PC-3 (cell line): ENCODE results near the gene ZNF138. TPM values are rescaled to one million over a fixed set of nuclear protein-coding genes. Genes with fewer than 3 reads are reported as not detected.
A peak's percentile ranks its signal among the peaks of the same experiment; 100 is the strongest.
"Not testable (repeated sequence)": the region's sequence is repeated elsewhere in the genome, so short reads cannot be mapped to it uniquely, and the experiment has no call there.

ENCODE experiments used
- ATAC-seq: fragments of 200-7000 bp; cut with Tn5 transposase; 2 replicates; pipeline ENCODE4 v1.9.1; 2020; ENCODE audit warnings: mild to moderate bottlenecking, moderate library complexity
- BruUV-seq: library from RNA; stranded (reverse); fragments of 400-500 nt; replicated peaks from 2 replicates; lab custom pipeline; 2021; lab: Mats Ljungman, UMichigan
- CTCF ChIA-PET: fragments of 300-600 bp; sonication (Branson Sonifier 250); formaldehyde crosslinking; loops from one replicate; lab custom pipeline; 2022; ENCODE audit warnings: antibody characterized with exemption; lab: Charles Lee
- POLR2A ChIA-PET: fragments of 300-600 bp; sonication (Branson Sonifier 250); formaldehyde crosslinking; loops from one replicate; lab custom pipeline; 2022; ENCODE audit warnings: antibody characterized with exemption; ENCODE audit not compliant: unreplicated experiment; lab: Charles Lee
- DNase-seq: peaks from one replicate; pipeline ENCODE4 v3.0.0-alpha.2; 2015
- H2AFZ ChIP-seq: fragments of 300-600 bp; sonication (generic); 2 replicates; pipeline ENCODE4 v1.6.0; 2016; ENCODE audit warnings: antibody characterized with exemption, low read length
- H3F3A ChIP-seq: fragments of 300-600 bp; sonication (generic); one replicate; pipeline ENCODE4 v1.6.0; 2017; ENCODE audit warnings: antibody characterized with exemption, low read length, control low read depth, mild to moderate bottlenecking; ENCODE audit not compliant: unreplicated experiment
- H3K27ac ChIP-seq: fragments of 300-600 bp; sonication (generic); 2 replicates; pipeline ENCODE4 v1.5.1; 2016; ENCODE audit warnings: mild to moderate bottlenecking, low read length
- H3K27me3 ChIP-seq: fragments of 300-600 bp; sonication (generic); 2 replicates; pipeline ENCODE4 v1.6.1; 2016; ENCODE audit warnings: low read length, mixed read lengths
- H3K36me3 ChIP-seq: fragments of 300-600 bp; sonication (generic); 2 replicates; pipeline ENCODE4 v1.6.1; 2016; ENCODE audit warnings: low read depth, mixed run types, low read length, mixed read lengths
- H3K4me1 ChIP-seq: fragments of 300-600 bp; sonication (generic); 2 replicates; pipeline ENCODE4 v1.5.1; 2016; ENCODE audit warnings: low read length; ENCODE audit not compliant: insufficient read depth
- H3K4me2 ChIP-seq: fragments of 300-600 bp; sonication (generic); 2 replicates; pipeline ENCODE4 v1.6.0; 2016; ENCODE audit warnings: low read length
- H3K4me3 ChIP-seq: fragments of 300-600 bp; sonication (generic); 2 replicates; pipeline ENCODE4 v1.5.1; 2016; ENCODE audit warnings: mild to moderate bottlenecking, low read length, mixed read lengths
- H3K79me2 ChIP-seq: fragments of 300-600 bp; sonication (generic); 2 replicates; pipeline ENCODE4 v1.6.1; 2017; ENCODE audit warnings: low read length, mixed read lengths
- H3K9ac ChIP-seq: fragments of 300-600 bp; sonication (generic); 2 replicates; pipeline ENCODE4 v1.6.0; 2016; ENCODE audit warnings: mild to moderate bottlenecking, low read length
- H3K9me2 ChIP-seq: fragments of 300-600 bp; sonication (generic); replicated peaks from 2 replicates; pipeline ENCODE4 v1.6.1; 2016; ENCODE audit warnings: mixed run types, low read length, mixed read lengths
- H3K9me3 ChIP-seq: fragments of 300-600 bp; sonication (generic); 2 replicates; pipeline ENCODE4 v1.6.1; 2016; ENCODE audit warnings: low read length, mixed read lengths
- H4K20me1 ChIP-seq: fragments of 300-600 bp; sonication (generic); 2 replicates; pipeline ENCODE4 v1.6.1; 2016; ENCODE audit warnings: low read length, mixed read lengths
- EZH2 ChIP-seq: fragments of 300-600 bp; sonication (generic); IDR thresholded peaks from one replicate; pipeline ENCODE4 v1.6.1; 2017; ENCODE audit warnings: antibody characterized with exemption, mild to moderate bottlenecking, low read length; ENCODE audit not compliant: unreplicated experiment
- EZH2phosphoT487 ChIP-seq: fragments of 300-600 bp; sonication (generic); IDR thresholded peaks from 2 replicates; pipeline ENCODE4 v1.6.1; 2018; ENCODE audit warnings: mild to moderate bottlenecking, antibody characterized with exemption, low read length, borderline replicate concordance
- intact Hi-C: fragments of 100-400 bp; cut with micrococcal nuclease; formaldehyde crosslinking; loops from 2 replicates; pipeline ENCODE4 v1.9.0; 2023
- total RNA-seq: library from RNA; depleted of rRNA; stranded (reverse); fragments of >200 nt; gene quantifications from 2 replicates; pipeline ENCODE4 v1.2.3, GENCODE V29; 2014
- TF ChIP-seq, protein P1 (sequence below): fragments of 300-600 bp; sonication (generic); conservative IDR thresholded peaks from 2 replicates; pipeline ENCODE4 v1.5.1; 2017; ENCODE audit warnings: antibody characterized with exemption, low read depth, mild to moderate bottlenecking, low read length

The ZNF138 gene
- total RNA-seq, 1 experiment from 2014 or later = 10.9 TPM

DNA sequence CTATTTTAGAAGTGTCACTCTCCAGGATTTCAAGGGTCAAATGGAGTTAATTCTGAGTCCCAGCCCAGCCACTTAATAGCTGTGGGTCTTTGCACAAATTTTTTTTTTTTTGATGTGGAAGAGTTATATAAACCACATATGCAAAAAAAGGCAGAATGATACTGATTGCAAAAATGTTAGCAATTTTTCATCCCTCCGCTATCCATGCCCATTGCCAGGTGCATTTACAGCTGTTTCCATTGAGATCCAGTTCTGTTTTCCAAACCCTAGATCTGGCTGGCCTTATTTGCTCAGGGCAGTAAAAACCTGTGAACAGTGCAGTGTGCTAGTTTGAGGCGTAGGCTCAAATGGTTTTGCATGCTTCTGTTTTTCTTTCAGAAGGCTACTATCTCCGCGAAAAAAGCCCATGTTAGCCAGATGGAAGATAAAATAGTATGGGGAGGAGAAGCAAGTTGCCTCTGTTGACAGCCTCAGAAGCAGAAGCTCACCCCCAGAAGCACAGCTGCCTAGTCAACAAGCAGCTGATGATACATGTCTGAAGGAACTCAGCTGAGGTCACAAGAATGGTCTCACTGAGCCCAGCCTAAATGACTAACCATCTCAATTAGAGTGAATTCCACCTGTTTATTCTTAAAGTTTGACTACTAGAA lies 997 bp upstream of the ZNF138 start:
- no peaks in the 10 kb centered on the region for H3K9me3 ChIP-seq
- H3K27me3 ChIP-seq = no peaks in the 10 kb centered on the region
- DNase-seq (no peak), ATAC-seq (no peak)
- H4K20me1 ChIP-seq = no peaks in the 10 kb centered on the region
- no peak overlapping the region for H3K27ac ChIP-seq
- peaks cover 36% of the 10 kb centered on the region for H3K79me2 ChIP-seq
- POLR2A ChIA-PET = interaction anchor here (0.7 kb wide), 1 partner anchor 820 kb away, joined by 3 read pairs; no protein-coding TSS in a partner anchor
- 0 out of 2 replicates have a peak, but pooled peaks cover 5% of the 10 kb centered on the region for H3K36me3 ChIP-seq
- intact Hi-C loops = loop anchor here (10.0 kb wide), 1 partner anchor 128 kb away; the partner anchor contains the start of gene ZNF107
- H3K9me2 ChIP-seq = no peaks in the 10 kb centered on the region
- H3F3A ChIP-seq = no peaks in the 10 kb centered on the region
- 0 out of 2 replicates have a peak, but pooled peaks cover 10% of the 10 kb centered on the region for H3K4me1 ChIP-seq
- CTCF ChIA-PET = no interaction called here
- no peak overlapping the region for H3K9ac ChIP-seq
- peak overlapping the region; percentile 89 for H2AFZ ChIP-seq
- BruUV-seq = no TSS peak
- no peak overlapping the region for H3K4me3 ChIP-seq
- TF ChIP-seq, protein P1, sequence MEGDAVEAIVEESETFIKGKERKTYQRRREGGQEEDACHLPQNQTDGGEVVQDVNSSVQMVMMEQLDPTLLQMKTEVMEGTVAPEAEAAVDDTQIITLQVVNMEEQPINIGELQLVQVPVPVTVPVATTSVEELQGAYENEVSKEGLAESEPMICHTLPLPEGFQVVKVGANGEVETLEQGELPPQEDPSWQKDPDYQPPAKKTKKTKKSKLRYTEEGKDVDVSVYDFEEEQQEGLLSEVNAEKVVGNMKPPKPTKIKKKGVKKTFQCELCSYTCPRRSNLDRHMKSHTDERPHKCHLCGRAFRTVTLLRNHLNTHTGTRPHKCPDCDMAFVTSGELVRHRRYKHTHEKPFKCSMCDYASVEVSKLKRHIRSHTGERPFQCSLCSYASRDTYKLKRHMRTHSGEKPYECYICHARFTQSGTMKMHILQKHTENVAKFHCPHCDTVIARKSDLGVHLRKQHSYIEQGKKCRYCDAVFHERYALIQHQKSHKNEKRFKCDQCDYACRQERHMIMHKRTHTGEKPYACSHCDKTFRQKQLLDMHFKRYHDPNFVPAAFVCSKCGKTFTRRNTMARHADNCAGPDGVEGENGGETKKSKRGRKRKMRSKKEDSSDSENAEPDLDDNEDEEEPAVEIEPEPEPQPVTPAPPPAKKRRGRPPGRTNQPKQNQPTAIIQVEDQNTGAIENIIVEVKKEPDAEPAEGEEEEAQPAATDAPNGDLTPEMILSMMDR = no peak
- TF ChIP-seq EZH2phosphoT487 (no peak), EZH2 (no peak)
- H3K4me2 ChIP-seq = no peak overlapping the region

DNA sequence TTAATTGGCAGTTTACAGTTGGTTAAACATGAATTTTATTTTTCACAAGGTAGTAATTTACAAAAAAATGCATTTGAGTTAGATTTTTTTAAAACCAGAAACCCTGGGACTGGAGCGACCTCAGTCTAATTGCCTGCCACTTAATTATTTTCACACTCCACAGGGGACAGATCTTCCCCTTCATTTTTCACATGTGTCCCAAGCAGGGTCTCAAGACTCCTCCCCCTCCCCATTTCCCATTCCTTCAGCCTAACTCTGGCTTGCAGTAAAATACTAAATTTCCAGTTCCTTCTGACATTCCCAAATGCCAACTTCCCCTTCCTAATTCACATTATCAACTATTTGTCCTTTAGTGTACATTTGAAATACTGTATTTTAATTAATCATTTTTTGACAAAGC lies 948 bp downstream of the ZNF138 start:
- CTCF ChIA-PET = no interaction called here
- BruUV-seq = no TSS peak

DNA sequence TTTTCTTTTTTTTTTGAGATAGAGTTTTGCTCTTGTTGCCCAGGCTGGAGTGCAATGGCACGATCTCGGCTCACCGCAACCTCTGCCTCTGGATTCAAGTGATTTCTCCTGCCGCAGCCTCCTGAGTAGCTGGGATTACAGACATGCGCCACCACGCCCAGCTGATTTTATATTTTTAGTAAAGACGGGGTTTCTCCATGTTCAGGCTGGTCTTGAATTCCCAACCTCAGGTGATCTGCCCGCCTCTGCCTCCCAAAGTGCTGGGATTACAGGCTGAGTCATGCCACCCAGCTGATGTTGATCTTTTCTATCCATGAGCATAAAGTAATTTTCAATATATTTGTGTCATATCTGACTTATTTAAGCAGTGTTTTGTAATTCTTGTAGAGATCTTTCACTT lies 4.9 kb downstream of the ZNF138 start:
- ATAC-seq, H3F3A ChIP-seq, H2AFZ ChIP-seq, H3K4me1 ChIP-seq, H3K9ac ChIP-seq, H3K4me2 ChIP-seq, H3K27me3 ChIP-seq, H3K27ac ChIP-seq, BruUV-seq, POLR2A ChIA-PET, DNase-seq, H3K9me2 ChIP-seq, H3K9me3 ChIP-seq, CTCF ChIA-PET, H3K4me3 ChIP-seq, H4K20me1 ChIP-seq: not testable (repeated sequence)
- peaks cover 78% of the 10 kb centered on the region for H3K79me2 ChIP-seq
- intact Hi-C loops = loop anchor here (10.0 kb wide), 1 partner anchor 134 kb away; the partner anchor contains the start of gene ZNF107
- peaks cover 39% of the 10 kb centered on the region for H3K36me3 ChIP-seq

More for the DNA sequence above, 948 bp downstream of the ZNF138 start:
- Histone ChIP-seq H3K9me3 (no peaks in the 10 kb centered on the region), H4K20me1 (no peaks in the 10 kb centered on the region), H3F3A (no peaks in the 10 kb centered on the region), H3K4me2 (peak overlapping the region; percentile 86), H3K79me2 (peaks cover 45% of the 10 kb centered on the region), H3K4me3 (peak overlapping the region; percentile 98), H3K9me2 (no peaks in the 10 kb centered on the region), H3K27me3 (no peaks in the 10 kb centered on the region), H3K27ac (no peak overlapping the region), H2AFZ (no peak overlapping the region; the same call in 1 of the 2 replicates), H3K4me1 (0 out of 2 replicates have a peak, but pooled peaks cover 10% of the 10 kb centered on the region), H3K36me3 (peaks cover 17% of the 10 kb centered on the region), H3K9ac (peak overlapping the region; percentile 88)
- intact Hi-C loops = loop anchor here (2.0 to 10.0 kb wide), 2 partner anchors 108 to 130 kb away; partner anchors contain the start of genes ZNF107 and ZNF273
- DNase-seq = no peak
- POLR2A ChIA-PET = interaction anchor here (1.0 kb wide), 1 partner anchor 130 kb away, joined by 5 read pairs; the partner anchor contains the start of gene ZNF107
- TF ChIP-seq EZH2phosphoT487 (no peak), EZH2 (no peak)
- TF ChIP-seq, protein P1 = no peak
- ATAC-seq = no peak
